GM20431 (cell line): Measurements from ENCODE around the gene OVOL2.

Experiments
- in situ Hi-C: fragments of 300-500 bp; cut with MseI, MboI; formaldehyde crosslinking; loops from one replicate; pipeline ENCODE4 v1.15.0; 2020; ENCODE audit warnings: low sequenced_read_pairs; ENCODE audit not compliant: unreplicated experiment

OVOL2 gene

DNA sequence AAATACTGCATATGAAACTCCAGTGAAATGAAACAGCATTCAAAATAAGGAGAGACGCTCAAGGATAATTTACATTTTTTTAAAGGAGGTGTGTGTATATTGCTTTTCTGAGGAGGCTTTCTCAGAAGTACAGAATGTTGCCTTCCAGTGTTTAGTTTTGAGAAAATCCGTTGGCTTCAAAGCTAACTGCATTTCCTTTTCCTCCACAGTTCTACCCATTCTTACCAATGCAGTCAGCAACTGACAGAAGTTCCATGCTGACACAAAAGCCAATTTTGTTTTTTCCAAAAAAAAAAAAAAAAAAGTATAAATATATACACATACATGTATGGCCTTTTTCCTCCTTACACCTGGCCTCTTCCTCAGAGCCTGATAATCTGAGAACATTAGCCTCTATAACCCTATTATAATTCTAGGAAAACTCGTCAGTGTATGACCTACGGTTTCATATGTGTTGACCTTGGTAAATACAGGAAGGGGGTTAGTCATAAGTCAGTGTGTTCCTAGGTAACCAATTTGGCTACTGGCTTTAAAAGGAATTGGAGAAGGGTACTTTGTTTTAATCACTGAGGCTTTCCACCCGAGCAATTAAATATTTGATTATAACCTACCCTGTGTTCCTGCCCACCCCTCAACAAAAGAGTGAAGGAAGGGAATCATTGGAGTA, 64.7 kb downstream of the OVOL2 start:
- in situ Hi-C loops, result no loop called here

- in situ Hi-C loops, result no loop called here
Observed at GRCh38 chr20:17992224-17992637, 65.5 kb downstream of the OVOL2 start.

- in situ Hi-C loops, result no loop called here
Observed at GRCh38 chr20:17990278-17990972, 67.3 kb downstream of the OVOL2 start.

DNA sequence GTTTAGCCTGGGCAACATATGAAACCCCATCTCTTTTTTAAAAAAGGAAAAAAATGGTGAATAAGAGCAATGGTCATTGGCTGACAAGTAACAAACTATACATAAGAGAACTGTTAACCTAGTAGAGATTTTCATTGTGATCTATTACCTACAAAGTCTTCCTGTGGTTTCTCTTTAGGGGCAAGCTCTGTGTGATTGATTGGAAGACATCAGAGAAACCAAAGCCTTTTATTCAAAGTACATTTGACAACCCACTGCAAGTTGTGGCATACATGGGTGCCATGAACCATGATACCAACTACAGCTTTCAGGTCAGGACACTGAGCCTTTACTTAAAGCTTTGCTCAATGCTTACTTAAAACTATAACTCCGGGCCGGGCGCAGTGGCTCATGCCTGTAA, 69.7 kb downstream of the OVOL2 start:
- in situ Hi-C loops, result no loop called here

- in situ Hi-C loops, result no loop called here
Observed at GRCh38 chr20:17985388-17986018, 72.2 kb downstream of the OVOL2 start.

GRCh38 chr20:17976305-17976704, 81.4 kb downstream of the OVOL2 start:
- in situ Hi-C loops, result no loop called here
